ENCODE data around the gene CRABP2.

The CRABP2 gene

DNA sequence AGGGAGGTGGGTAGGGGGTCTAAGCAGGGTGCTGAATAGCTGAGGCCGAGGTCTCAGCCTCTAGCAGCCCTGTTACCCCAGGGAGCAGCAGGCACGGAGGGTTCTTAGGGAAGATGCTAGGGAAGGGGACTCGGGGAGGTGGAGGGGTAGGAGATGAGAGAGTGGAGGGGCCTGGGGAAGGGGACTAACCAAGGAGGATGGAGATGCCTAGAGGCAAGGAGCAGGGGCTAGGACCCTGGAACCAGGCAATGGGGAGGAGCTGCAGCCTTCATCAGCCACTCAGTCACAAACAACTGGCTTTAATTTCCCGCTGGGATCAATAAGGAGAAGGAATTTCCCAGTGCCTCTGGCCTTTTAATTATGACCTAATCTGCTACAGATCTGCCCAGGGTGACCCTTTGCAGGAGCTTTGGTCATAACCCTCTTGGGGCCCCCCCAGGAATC is 2.9 kb upstream of the CRABP2 start:
- no peak for DNase-seq

GRCh38 chr1:156707417-156708217 is 2.2 kb upstream of the CRABP2 start:
- no peak for DNase-seq

DNA sequence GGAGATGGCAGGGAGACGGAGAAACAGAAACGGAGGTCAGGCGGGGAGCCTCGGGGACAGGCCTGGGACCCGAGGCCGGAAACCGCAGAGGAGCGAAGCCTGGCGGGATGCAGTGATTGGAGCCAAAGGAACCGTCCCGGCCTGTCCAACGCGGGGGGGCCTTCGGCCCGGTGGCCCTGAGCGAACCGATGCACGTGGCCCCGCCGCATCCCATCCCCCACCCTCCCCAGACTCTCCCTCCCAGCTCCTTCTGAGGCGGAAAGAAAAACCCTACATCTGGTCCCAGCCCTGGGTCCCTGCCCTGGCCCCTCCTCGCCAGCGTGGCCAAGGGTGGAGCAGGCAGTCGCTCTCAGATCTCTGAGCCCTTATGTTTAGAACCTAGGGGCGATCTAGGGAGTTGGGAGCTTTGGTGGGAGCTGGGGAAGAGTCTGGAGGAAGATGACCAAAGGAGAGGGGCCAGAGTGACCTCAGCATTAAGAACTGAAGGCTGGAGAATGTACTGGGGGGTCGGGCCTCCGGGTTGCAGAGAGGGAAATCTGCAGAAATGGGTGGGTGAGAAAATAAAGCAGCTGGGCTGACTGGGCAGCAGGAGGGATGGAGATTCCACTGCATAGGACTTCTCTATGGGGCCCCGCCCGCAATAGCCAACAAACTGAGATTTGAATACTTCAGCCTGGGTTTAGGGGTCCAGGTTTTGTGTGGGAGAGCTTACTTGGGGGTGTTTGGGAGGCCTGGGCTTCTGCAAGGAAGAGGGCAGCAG is 1.5 kb upstream of the CRABP2 start:
- DNase-seq = peak; percentile 61

- DNase-seq = peak; percentile 74
These were observed 704 bp upstream of the CRABP2 start for GRCh38 chr1:156705918-156706656.

DNA sequence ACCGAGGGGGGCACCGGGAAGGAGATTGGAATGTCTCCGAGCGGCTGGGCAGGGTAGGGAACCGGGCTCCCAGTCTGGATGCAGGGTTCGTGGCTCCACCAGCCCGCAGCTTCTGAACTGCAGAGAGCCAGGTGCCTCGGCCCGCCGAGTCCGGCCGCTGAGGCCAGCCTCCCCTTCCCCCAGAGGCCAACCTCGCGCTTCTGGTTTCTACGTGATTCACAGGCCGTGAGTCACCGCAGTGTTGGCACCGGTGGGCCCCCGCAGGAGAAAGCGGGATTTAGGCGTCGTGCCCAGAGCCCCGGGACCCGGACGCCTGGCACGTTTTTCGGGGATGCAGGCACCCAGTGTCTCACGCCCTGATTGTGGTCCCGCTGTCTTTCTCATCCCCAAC is 458 bp downstream of the CRABP2 start:
- DNase-seq = no peak

GRCh38 chr1:156704166-156704711 is 1.1 kb downstream of the CRABP2 start:
- no peak for DNase-seq

DNA sequence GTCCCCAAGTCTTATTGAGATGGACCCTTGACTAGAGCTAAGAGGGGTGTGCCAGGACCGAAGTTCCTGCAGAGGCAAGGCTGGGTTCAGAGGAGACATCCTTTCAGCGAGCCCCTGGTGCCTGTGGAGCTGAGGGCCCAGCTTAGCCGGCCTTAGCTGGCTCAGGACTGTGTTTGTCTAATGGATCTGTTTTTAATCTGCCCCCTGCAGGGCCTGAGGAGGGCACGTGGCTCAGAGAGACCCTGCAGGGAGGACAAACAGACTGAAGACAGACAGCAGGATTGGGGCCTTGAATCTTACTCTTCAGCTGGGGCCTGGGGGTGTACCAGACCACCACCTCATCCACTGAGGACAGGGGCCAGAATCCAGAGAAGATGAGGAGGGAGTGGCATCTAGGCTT is 1.6 kb downstream of the CRABP2 start:
- no peak for DNase-seq

- DNase-seq = no peak
These were observed 2.0 kb downstream of the CRABP2 start for GRCh38 chr1:156703336-156703735.

GRCh38 chr1:156700736-156701531 is 4.4 kb downstream of the CRABP2 start:
- DNase-seq = no peak

DNA sequence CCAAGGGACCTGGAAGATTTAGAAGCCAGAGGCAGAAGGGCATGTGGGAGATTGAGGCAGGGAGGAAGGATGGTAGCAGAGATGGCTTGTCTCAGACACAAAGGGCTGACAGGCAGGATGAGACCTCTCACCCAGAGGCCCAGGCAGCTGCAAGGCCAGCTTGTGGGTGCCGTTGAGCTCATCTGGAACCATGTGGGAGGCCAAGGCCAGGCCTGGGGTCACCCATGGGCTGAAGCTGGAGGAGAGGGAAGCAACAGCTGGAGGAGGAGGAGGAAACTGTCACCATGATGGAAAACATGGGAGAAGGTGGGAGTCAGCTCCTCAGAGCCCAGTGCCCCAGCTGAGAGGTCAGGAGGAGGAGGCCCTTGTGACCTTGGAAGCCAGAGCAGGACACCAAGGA is 6.4 kb downstream of the CRABP2 start:
- DNase-seq = no peak

GRCh38 chr1:156697481-156697880 is 7.9 kb downstream of the CRABP2 start:
- DNase-seq = no peak

DNA sequence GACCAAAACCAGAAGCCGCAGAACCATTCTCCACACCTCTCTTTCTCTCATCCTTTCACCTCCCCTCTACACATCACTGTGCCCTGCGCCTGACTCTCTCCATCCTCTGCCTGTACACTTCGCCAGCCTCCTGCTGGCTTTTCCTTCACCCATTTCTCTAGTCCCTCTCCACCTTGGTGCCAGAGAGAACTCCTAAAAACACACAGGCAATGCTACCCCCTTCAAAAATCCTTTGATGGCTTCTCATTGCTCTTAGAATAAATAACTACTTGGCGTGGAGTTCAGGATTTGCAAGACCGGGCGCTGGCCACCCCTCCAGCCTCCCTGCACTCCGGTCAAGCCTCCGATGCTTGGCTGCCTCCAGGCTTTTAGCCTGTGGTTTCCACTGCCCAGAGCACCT is 8.6 kb downstream of the CRABP2 start:
- no peak for DNase-seq

GRCh38 chr1:156694690-156694962 is 10.8 kb downstream of the CRABP2 start:
- no peak for DNase-seq

GRCh38 chr1:156693848-156694689 is 11.3 kb downstream of the CRABP2 start:
- no peak for DNase-seq

DNA sequence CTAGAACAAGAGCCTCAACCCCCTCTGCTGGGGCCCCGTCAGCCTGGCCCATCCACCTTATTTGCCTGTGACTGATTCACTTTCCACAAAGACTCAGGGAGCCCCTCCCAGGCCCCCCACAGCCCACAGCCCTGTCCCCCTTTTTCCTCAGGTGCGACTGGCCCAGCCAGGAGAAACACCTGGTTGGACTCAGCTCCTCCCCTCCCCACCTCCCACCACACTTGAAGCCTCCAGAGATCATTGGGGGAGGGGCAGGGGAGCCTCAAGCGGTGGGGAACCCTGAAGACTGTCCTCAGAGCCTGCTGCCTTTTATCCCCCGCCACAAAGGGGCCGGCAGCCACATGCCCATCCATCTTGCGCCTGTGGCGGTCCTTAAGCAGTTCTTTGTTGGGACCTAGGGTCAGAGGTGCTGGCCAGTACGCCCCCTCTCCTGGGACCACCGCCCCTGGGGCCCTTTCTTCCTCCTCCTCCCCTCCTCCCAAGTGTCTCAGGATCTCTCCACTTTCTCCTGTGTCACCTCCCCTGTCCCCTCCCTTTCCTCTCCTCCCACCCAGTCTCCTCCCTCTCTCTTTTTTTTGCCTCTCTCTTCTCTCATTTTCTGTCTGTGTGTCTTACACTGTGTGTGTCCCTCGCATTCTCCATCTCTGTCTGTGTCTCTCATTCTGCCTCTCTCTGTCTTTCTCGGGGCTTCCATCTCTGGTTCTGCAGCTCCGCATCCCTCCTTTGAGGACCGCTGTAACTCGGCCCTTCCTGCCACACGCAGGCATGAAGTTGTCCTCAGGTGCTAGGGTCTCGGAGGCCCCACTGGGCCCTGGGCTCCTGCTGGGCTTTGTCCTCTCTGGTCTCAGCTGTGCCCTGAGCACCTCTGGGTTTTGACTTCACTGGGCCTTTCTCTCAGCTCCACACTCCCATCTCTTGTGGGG is 12.2 kb downstream of the CRABP2 start:
- DNase-seq = peak; percentile 82

GRCh38 chr1:156692441-156692924 is 12.9 kb downstream of the CRABP2 start:
- DNase-seq = no peak

GRCh38 chr1:156691665-156692440 is 13.5 kb downstream of the CRABP2 start:
- DNase-seq = no peak

- no peak for DNase-seq
These were observed 14.2 kb downstream of the CRABP2 start for GRCh38 chr1:156691191-156691590.

- no peak for DNase-seq
These were observed 14.7 kb downstream of the CRABP2 start for GRCh38 chr1:156690675-156691036.

Measured in NCI-H2227 treated with DMSO at 0.1 percent for 48 hours (cell line).